ENCODE measurements around the gene UNC13D. TPM values are rescaled to one million over a fixed set of nuclear protein-coding genes. Genes with fewer than 3 reads are reported as not detected.

The UNC13D gene
- total and polyA plus RNA-seq, 7 donors = 1.7 to 12.8 (median 5.1) TPM

- H3K27ac ChIP-seq = no peak overlapping the region
- TF ChIP-seq, protein P1, sequence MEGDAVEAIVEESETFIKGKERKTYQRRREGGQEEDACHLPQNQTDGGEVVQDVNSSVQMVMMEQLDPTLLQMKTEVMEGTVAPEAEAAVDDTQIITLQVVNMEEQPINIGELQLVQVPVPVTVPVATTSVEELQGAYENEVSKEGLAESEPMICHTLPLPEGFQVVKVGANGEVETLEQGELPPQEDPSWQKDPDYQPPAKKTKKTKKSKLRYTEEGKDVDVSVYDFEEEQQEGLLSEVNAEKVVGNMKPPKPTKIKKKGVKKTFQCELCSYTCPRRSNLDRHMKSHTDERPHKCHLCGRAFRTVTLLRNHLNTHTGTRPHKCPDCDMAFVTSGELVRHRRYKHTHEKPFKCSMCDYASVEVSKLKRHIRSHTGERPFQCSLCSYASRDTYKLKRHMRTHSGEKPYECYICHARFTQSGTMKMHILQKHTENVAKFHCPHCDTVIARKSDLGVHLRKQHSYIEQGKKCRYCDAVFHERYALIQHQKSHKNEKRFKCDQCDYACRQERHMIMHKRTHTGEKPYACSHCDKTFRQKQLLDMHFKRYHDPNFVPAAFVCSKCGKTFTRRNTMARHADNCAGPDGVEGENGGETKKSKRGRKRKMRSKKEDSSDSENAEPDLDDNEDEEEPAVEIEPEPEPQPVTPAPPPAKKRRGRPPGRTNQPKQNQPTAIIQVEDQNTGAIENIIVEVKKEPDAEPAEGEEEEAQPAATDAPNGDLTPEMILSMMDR (IDR thresholded peaks at IDR 0.05) = peak; percentile 28
- H3K9me3 ChIP-seq = no peaks in the 10 kb centered on the region
- intact Hi-C loops (cut with DNase I) = no loop called here
- H3K27me3 ChIP-seq (ENCODE audit: insufficient read depth in 3 of 3, low read length in 2 of 3) = no peaks in the 10 kb centered on the region
- no peak overlapping the region for H3K4me3 ChIP-seq
- WGBS, 3 donors = 79 to 85% (median 83%) methylated on average over 24 to 27 of the region's 27 CpGs
- ATAC-seq (no peak), DNase-seq (no peak)
- H3K36me3 ChIP-seq (ENCODE audit: insufficient read depth in 1 of 2, low read depth in 1 of 2) = peaks cover 0 to 40% of the 10 kb centered on the region in 2 donors
- peaks cover 9% of the 10 kb centered on the region for H3K4me1 ChIP-seq
Observed at GRCh38 chr17:75830164-75831031, 13.8 kb downstream of the UNC13D start.

- ATAC-seq = no peak
- no peaks in the 10 kb centered on the region for H3K9me3 ChIP-seq
- no peaks in the 10 kb centered on the region for H3K27me3 ChIP-seq (ENCODE audit: insufficient read depth in 3 of 3, low read length in 2 of 3)
- DNase-seq = no peak
- peaks cover 0 to 44% of the 10 kb centered on the region in 2 donors for H3K36me3 ChIP-seq (ENCODE audit: insufficient read depth in 1 of 2, low read depth in 1 of 2)
- WGBS, 3 donors = 84 to 91% (median 87%) methylated on average over 7 of the region's 7 CpGs
- no peak overlapping the region for H3K4me3 ChIP-seq
- no peak overlapping the region for H3K27ac ChIP-seq
- TF ChIP-seq, protein P1 (IDR thresholded peaks at IDR 0.05) = no peak
- H3K4me1 ChIP-seq = peaks cover 9% of the 10 kb centered on the region
- intact Hi-C loops (cut with DNase I) = loop anchor here (5.0 kb wide), 1 partner anchor 42 kb away; no protein-coding TSS in a partner anchor
Observed at GRCh38 chr17:75829747-75830146, 14.5 kb downstream of the UNC13D start.

DNA sequence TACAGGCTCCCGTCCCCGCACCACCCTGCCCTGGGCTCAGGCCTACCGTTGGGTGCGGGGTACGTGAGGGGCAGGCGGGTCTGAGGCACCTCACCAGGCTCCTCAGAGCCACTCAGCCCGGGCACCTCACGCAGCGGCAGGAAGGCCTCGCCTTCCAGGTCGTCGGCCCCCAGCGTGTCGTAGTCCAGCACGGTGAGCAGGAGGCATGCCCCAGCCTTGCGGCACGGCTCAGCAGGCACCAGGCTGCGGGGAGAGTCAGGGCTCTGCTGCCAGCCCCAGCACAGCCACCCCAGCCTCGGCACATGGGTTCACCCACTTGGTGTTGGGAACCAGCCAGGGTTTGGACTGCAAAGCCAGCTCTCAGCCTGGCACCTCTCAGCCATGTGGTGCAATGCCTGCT is 15.5 kb downstream of the UNC13D start:
- no peak overlapping the region for H3K27ac ChIP-seq
- H3K27me3 ChIP-seq (ENCODE audit: insufficient read depth in 3 of 3, low read length in 2 of 3) = no peaks in the 10 kb centered on the region
- no peaks in the 10 kb centered on the region for H3K9me3 ChIP-seq
- peaks cover 0 to 52% of the 10 kb centered on the region in 2 donors for H3K36me3 ChIP-seq (ENCODE audit: insufficient read depth in 1 of 2, low read depth in 1 of 2)
- WGBS, 3 donors = 84 to 90% (median 87%) methylated on average over 15 to 19 of the region's 19 CpGs
- TF ChIP-seq, protein P1 (IDR thresholded peaks at IDR 0.05) = no peak
- DNase-seq = no peak
- ATAC-seq = no peak
- intact Hi-C loops (cut with DNase I) = loop anchor here (5.0 kb wide), 1 partner anchor 41 kb away; no protein-coding TSS in a partner anchor
- no peak overlapping the region for H3K4me3 ChIP-seq
- peaks cover 9% of the 10 kb centered on the region for H3K4me1 ChIP-seq

- H3K4me3 ChIP-seq = peak overlapping the region; percentile 49
- H3K9me3 ChIP-seq = no peaks in the 10 kb centered on the region
- TF ChIP-seq, protein P1 (IDR thresholded peaks at IDR 0.05) = no peak
- peaks cover 0 to 52% of the 10 kb centered on the region in 2 donors for H3K36me3 ChIP-seq (ENCODE audit: insufficient read depth in 1 of 2, low read depth in 1 of 2)
- peaks cover 9% of the 10 kb centered on the region for H3K4me1 ChIP-seq
- H3K27me3 ChIP-seq (ENCODE audit: insufficient read depth in 3 of 3, low read length in 2 of 3) = no peaks in the 10 kb centered on the region
- ATAC-seq (peak in 2 of 4 donors; percentile 3 to 4), DNase-seq (no peak)
- intact Hi-C loops (cut with DNase I) = loop anchor here (5.0 kb wide), 1 partner anchor 41 kb away; no protein-coding TSS in a partner anchor
- 32 to 46% (median 32%) methylated on average over 11 of the region's 11 CpGs for WGBS, 3 donors
- H3K27ac ChIP-seq = peak overlapping the region; percentile 67
Observed at GRCh38 chr17:75828076-75828400, 16.2 kb downstream of the UNC13D start.
